CD4-positive, alpha-beta T cell treated with Interferon alpha-2 for 1 hour (primary cell): Measurements from ENCODE around the gene CTAGE6.
"Not testable (repeated sequence)": the region's sequence is repeated elsewhere in the genome, so short reads cannot be mapped to it uniquely, and the experiment has no call there.

ENCODE experiments used
- DNase-seq, 2 donors: peaks; one replicate each; pipeline ENCODE4 v3.0.0-alpha.2; 2020 to 2022

CTAGE6 gene, protein sequence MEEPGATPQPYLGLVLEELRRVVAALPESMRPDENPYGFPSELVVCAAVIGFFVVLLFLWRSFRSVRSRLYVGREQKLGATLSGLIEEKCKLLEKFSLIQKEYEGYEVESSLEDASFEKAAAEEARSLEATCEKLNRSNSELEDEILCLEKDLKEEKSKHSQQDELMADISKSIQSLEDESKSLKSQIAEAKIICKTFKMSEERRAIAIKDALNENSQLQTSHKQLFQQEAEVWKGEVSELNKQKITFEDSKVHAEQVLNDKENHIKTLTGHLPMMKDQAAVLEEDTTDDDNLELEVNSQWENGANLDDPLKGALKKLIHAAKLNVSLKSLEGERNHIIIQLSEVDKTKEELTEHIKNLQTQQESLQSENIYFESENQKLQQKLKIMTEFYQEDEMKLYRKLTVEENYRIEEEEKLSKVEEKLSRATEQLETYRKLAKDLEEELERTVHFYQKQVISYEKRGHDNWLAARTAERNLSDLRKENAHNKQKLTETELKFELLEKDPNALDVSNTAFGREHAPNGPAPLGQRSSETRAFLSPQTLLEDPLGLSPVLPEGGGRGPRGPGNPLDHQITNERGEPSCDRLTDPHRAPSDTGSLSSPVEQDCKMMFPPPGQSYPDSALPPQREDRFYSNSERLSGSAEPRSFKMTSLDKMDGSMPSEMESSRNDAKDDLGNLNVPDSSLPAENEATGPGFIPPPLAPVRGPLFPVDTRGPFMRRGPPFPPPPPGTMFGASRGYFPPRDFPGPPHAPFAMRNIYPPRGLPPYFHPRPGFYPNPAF

DNA sequence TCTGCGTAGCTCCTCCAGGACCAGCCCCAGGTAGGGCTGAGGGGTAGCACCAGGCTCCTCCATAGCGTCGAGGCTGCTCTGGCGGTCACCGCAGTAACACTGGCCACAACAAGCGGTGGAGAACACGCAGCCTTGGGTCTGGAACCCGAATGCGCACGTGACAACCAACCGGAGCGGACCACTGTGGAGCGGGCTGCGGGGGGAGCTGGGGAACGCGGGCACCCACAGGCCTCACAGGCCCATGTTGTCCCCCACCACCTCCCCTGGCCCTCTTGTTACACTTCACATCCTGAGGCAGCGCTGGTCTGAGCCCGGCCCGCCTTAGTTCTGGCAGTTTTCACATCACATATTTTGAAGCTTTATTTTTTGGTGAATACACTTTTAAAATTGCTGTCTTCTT is at the start of gene CTAGE6:
CTAGE6 (minus strand) TSS at position 101 of the 400 bp plus-strand sequence; CDS start at position 63, 38 bp downstream.
- not testable (repeated sequence) for DNase-seq

DNA sequence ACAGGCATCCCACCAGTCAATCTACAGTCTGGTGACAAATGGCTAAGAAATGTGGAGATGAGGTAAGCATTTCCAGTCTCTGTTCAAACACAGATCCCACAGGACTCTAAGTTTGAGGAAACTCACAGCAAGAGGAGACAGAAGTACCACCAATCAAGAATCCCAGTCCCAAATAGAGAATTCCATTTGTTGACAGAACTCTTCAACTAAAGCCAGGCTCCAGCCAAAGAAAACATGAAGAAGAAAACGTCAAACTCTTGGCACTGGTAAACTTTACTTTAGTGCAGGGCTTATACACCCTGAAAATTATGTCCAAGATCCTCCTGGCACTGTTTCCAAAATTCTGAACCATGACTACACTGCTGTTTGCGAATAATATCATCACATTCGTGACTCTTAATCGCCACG is 49.2 kb upstream of the CTAGE6 start:
- DNase-seq = not testable (repeated sequence)

DNA sequence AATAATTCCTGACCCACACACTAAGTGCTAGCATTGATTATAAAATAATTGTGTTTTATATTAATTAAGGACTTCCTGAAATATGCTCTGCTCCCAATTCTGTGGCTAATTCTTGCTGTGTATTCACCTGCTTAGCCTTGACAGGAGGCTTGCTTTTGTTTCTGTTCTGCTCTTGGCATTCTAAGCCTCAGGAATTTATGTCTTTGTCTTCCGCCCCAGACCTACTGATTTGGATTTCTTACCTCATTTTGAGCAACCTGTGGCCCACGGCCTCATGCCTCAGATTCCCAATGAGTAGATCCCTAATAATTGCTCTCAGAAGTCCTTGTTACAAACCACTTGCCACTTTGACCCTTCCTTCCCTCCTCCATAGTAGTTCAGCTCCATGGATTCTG is 40.4 kb upstream of the CTAGE6 start:
- not testable (repeated sequence) for DNase-seq

DNA sequence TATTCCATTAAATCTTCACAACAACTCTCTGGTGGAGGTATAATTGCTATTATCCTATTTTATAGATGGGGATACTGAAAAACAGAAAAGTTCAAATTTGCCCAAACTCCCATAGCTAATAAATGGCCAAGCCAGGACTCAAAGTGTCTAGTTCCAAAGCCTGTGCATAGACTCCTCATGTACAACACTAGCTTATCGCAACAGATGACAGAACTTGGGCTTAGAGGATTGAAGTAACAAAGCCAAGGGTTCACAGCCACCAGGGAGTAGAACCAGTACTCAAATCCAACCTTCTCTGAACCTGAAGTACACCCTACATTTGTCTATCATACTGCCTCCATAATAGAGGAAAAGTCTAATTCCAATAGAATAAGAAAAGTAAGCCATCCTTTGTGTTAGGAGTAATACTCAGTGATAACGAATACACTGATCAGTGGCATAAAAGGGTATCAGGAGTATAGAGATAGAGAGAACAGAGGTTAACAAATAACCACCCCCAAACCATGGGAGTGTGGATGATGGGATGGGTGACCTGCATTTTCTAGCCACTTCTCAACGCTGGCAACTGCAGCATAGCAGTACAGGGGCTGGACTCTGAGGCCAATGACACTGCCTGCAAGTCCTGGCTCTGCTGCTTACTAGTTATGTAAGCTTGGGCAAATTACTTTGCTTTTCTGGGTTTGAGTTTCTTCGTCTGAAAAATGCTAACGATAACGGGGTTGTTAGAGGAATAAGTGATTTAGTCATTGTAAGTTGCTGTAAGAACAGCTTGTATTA is 39.8 kb upstream of the CTAGE6 start:
- DNase-seq = not testable (repeated sequence)

DNA sequence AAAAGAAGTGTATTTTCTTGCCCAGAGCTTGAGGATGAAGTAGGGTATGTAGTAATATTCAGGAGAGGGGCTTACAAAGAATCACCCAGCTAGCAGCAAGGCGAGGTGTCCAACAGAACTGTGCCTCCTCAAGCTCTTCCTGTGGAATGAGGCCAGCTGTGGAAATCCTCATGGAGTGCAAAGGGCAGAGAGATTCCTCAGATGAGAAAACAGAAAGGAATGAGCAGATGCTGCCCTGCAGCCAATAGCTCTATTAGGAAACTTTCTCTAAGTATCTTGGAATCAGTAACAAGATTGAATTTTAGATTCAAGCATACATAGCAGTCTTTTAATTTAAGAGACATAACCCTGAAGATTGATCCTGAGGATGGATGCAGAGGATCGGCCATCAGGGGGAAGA is 38.2 kb upstream of the CTAGE6 start:
- DNase-seq = not testable (repeated sequence)

DNA sequence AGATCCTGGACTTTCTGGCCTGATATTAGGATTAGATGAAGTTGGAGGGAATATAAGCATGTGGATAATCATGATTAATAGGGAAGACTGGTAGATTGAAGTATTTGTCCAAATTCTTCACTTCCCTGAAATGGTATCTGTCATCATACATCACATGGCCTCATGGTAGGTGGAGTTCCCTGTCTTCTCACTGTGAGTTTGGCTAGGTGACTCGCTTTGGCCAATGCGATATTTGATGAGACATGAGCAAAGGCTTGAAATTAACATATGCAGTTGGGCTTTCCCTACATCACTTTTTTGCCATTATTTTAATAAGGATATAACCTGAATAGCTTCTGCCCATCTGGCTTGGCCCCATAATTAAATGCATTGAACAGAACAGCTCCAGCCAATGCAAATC is 35.1 kb upstream of the CTAGE6 start:
- DNase-seq = not testable (repeated sequence)

DNA sequence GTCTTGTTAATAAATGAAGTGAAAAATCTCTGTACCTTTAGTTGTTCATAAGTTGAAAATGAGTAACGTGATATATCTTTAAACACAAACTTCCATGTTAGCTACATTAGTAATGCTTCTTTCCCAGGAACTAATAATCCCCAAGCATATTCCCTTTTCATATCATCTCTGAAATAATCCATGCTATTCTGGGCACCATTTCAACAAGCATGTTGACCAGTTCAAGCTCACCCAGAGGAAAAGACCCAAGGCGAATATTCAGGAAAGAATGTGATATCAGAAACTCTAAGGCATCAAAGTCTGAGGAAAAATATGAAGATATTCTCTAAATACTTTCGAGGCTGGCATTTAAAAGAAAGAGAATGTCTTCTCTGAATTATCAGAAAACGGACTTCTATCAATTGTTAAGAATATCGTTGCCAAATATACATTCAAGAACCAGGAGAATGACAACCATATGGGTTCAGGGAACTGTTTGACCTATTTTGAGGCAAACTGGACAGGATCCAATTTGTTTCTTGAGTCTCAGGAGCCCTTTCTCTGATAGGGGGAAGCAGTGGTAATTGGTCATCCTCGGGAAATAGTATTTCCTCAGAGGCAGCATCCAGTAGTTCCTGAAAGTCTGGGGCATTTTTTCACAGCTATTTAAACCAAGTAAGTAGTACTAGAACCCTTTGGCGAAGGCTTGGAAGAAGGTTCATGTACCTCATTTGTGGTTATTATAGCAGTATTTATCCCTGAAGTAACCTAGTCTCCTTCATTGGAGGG is 28.1 kb upstream of the CTAGE6 start:
- not testable (repeated sequence) for DNase-seq

DNA sequence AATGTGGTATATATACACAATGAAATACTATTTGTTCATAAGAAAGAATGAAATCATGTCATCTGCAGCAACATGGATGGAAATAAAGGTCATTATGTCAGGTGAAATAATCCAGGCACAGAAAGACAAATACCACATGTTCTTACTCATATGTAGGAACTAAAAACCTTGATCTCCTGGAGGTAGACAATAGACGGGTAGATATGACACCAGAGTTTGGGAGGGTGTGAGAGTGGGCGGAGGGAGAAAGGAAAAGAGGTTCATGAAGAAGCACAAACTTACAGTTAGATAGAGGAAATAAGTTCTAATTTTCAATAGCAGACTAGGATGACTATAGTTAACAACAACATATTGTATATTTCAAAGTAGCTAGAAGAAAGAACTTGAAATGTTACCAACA is 22.1 kb upstream of the CTAGE6 start:
- DNase-seq = not testable (repeated sequence)

DNA sequence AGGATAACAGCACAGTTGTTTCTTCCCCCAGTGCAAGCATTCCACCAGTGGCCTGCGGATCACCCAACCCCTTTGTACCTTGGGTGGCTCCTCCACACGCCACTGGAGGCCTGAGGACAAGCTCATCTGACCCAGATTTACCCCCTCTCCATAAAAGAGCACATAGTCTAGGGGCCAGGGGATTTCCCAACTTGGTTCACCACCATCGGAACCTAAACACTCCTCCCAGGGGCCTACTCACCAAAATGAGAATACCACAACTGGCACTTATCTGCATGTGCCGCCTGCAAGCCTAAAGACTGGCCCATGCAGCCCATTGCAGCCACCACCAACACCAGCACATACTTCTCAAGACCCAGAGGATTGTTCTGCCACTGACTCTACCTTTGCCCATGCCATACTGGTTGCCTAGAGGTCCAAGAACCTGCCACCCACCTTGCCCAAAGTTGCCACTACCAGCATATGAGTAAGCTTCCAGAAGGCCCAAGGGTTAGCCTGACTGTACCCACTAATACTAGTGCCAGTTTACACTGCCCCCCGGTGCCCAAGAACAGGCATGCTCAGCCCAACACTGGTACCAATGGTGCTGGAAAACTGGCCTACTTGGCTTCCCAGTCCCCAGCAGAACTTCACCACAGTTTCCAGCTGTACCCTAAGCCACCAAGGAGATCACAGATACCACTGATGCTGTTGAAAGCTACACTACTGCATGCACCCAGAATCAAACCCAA is 15.4 kb upstream of the CTAGE6 start:
- not testable (repeated sequence) for DNase-seq

DNA sequence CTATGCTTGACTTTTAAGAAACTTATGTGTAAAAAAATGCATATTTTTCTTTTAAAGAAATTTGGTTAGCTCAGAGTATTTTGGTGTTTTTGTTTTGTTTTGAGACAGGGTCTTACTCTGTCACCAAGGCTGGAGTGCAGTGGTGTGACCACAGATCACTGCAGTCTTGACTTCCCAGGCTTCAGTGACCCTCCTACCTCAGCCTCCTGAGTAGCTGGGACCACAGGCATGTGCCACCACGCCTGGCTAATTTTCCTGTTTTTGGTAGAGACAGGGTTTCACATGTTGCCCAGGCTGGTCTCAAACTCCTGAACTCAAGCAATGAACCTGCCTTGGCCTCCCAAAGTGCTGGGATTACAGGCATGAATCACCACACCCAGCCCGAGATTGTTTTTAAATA is 10.0 kb upstream of the CTAGE6 start:
- DNase-seq = not testable (repeated sequence)

DNA sequence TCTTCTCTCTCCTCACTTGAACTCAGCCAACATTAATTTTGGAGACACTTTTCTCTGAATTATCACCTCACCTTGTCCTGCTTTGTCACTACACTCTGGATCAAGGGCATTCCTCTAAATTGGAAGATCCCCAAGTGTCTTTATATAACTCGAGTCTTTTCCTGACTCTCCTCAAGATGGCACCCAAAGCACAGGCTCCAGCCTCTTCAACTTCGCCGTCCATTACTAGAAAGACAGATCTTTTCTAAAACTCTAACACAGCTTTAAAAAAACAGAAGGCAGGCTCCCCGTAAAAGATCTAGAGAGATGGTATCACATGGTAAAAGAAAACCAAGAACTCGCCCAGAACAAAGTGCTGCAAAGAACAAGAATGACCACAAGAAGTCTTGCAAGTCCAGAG is 8.2 kb upstream of the CTAGE6 start:
- DNase-seq = not testable (repeated sequence)

DNA sequence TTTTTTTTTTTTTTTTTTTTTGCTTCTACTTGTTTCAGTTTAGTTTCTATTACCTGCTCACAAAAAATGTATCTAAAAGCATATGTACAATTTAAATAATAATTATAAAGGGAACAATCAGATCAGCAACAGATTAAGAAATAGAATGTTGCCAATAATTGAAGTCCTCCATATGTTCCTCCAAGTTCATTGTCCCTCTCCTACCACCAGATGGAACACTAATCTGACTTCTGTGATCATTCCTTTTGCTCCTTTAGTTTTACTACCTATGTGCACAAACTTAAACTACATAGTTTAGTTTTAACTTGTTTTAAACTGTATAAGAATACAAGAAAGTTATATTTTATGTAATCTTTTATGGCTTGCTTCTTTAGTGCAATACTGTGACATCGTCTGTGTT is 5.6 kb upstream of the CTAGE6 start:
- not testable (repeated sequence) for DNase-seq

DNA sequence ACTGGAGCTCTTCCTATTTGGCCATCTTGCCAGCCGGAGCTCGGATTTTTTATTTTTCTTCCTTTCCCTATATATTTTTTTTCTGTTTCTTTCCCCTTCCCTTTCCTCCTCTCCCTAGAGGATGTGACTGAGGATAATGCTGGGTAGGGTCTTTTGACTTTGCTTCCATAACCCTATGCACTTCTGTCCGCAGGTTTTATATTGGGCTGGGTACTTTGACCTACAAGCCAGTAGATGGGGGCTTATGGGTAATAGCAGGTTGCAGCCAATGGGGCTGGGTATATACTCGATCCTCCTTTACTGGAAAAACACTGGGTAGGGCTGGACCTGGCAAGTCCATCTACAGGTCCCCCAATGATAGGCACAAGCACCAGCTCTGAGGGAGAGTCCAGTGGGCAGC is 12.2 kb downstream of the CTAGE6 start:
- not testable (repeated sequence) for DNase-seq

DNA sequence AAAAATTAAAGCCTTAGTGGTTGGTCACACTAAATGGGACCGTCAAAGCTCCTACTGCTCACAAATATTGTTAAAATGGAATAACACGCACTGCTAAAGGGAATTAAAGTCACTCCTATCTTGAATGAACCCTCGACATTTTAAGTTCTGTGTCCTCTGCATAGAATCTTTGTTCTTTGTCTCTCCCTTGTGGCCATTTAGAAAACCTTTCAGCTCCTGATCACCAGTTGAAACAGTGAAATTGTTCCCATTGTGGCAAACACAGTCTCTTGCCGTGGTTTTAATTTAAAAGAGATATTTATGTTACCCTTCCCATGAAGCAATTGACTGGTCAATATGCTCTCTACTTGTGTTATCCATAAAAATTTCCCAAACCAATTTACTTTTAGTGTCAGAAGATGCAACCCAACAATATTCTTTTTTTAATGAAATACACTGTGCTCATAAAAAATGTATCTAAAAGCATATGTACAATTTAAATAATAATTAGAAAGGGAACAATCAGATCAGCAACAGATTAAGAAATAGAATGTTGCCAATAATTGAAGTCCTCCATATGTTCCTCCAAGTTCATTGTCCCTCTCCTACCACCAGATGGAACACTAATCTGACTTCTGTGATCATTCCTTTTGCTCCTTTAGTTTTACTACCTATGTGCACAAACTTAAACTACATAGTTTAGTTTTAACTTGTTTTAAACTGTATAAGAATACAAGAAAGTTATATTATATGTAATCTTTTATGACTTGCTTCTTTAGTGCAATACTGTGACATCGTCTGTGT is 20.3 kb downstream of the CTAGE6 start:
- peak in 1 of 2 donors; percentile 68 for DNase-seq

DNA sequence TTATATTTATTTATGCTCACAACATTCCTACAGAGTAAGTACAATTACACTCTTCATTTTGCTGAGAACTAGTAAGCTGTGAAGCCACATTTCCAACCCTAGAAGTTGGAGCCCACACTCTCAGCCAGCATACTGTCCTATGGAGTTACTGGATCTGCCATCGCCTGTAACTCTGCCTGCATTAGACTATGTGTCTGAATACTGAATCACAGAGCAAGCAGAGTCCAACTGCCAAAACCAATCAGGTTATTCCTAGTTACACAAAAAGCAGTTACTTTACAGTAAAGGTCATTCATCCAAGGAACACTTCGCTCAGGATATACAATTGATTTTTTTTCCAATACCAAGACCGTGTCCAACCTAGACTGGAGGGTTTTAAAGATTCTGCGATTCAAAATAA is 21.5 kb downstream of the CTAGE6 start:
- no peak for DNase-seq

DNA sequence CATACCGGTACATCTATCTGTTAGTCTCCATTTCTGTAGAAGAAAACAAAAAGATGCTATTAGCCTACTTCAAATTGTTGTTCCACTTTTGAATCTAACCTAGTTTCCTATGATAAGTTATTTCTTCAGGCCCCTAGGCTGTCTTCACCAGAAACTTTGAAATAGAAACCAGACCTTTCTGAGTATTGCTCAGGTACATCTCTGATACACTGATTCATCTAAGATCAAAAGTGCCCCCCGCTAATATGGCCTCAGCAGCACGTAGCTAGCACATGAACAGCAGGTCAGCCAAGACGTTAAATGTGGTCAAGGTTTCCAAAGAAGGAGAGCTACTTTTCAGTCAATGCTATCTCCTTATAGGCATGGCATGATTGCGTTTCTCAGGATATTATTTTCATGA is 23.6 kb downstream of the CTAGE6 start:
- no peak for DNase-seq

DNA sequence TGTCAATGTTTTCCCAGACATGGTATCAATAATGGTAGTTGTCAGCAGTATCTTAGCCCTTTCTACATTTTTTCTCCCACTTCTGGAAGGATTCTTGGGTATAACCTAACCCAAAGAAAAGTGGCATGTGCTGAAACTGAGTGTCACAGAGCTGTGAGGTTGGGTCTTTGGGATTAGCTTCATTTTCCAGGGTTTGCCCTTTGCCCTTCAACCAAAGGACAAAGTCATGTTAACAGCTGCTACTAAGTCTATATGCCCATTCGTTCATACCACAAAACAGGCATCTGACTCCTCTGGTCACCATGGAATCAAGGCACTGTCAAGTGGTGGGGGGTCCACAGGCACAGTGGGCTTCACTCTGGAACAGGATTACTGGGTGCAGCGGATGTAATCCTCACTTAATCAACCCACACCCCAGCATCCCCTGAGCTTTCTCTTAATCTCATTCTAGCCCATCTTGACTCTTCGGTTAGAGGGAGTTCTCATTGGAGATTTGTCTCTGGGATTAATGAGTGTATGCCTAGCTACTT is 29.1 kb downstream of the CTAGE6 start:
- DNase-seq = no peak

DNA sequence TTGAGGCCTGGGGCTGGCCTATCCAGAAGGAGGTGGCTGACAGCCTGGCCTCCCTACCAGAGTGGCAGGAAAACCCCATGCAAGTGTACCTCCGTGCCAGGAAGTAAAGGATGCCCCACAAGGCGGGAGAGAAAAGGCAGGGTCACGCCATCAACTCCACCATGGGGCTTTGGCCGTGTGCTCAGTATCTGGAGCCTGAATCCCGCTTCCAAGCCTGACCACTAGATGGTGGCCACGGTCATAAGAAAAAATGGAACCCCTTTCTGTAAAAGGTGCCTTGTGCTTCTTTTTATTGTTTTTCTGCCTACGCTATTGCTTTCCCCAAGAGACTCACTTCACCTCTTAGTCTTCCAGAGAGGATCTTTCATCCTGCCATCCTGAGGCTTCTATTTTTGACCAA is 29.9 kb downstream of the CTAGE6 start:
- not testable (repeated sequence) for DNase-seq

DNA sequence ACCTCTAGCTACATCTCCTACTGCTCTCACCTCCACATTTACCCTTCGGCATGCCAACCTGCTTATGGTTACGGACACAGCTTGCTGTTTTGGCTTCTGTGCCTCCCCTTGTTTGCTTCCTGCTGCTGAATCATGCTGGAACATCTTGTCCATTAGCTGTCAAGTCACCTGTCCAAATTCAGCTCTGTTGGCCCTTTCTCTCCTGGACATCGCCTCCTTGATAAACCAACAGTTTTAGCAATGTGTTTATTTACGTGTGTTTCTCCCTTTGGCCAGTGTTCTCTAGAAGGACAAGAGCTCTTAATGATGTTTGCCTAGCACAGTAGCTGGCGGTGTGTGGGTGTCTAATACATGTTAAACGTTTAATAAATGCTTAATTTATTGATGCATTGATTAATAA is 31.4 kb downstream of the CTAGE6 start:
- DNase-seq = not testable (repeated sequence)

DNA sequence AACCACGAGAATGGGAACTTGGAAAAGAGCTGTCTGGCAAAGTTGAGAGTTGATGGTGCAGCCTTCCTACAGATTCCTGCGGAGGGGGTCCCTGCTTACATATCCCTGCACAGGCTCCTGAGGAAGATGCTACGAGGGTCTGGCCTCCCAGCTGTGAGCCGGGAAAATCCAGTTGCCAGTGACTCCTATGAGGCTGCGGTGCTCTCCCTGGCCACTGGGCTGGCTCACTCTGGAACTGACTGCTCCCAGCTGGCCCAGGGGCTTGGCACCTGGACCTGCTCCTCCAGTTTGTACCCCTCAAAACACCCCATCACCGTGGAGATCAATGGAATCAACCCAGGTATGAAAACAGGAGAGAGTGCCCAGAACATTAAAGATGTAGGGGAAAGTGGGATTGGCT is 37.2 kb downstream of the CTAGE6 start:
- DNase-seq = not testable (repeated sequence)
